Ishikawa (cell line): ENCODE measurements around the gene MYH13.

Experiments
- CEBPB ChIP-seq: IDR thresholded peaks from 2 replicates; pipeline ENCODE4 v1.6.1; 2012
- EGR1 ChIP-seq: IDR thresholded peaks from 2 replicates; pipeline ENCODE4 v1.6.1; 2012
- EP300 ChIP-seq: IDR thresholded peaks from 2 replicates; pipeline ENCODE4 v1.6.1; 2012; ENCODE audit warnings: borderline replicate concordance
- FOXM1 ChIP-seq: IDR thresholded peaks from 2 replicates; pipeline ENCODE4 v1.6.1; 2012; ENCODE audit warnings: low read depth, borderline replicate concordance
- NFIC ChIP-seq: IDR thresholded peaks from 2 replicates; pipeline ENCODE4 v1.6.1; 2012
- RAD21 ChIP-seq: IDR thresholded peaks from 2 replicates; pipeline ENCODE4 v1.6.1; 2012; ENCODE audit warnings: low read depth
- TAF1 ChIP-seq: IDR thresholded peaks from 2 replicates; pipeline ENCODE4 v1.6.1; 2012; ENCODE audit warnings: low read depth, mild to moderate bottlenecking
- TCF12 ChIP-seq: IDR thresholded peaks from 2 replicates; pipeline ENCODE4 v1.6.1; 2012; ENCODE audit warnings: low read depth
- TEAD4 ChIP-seq: IDR thresholded peaks from 2 replicates; pipeline ENCODE4 v1.6.1; 2012
- TF ChIP-seq, protein P1 (sequence below): IDR thresholded peaks from 2 replicates; pipeline ENCODE4 v1.6.1; 2012; ENCODE audit warnings: low read depth, mild to moderate bottlenecking
- TF ChIP-seq, protein P2 (sequence below): IDR thresholded peaks from 2 replicates; pipeline ENCODE4 v1.6.1; 2012
- TF ChIP-seq, protein P3 (sequence below): IDR thresholded peaks from 2 replicates; pipeline ENCODE4 v1.6.1; 2012

DNA sequence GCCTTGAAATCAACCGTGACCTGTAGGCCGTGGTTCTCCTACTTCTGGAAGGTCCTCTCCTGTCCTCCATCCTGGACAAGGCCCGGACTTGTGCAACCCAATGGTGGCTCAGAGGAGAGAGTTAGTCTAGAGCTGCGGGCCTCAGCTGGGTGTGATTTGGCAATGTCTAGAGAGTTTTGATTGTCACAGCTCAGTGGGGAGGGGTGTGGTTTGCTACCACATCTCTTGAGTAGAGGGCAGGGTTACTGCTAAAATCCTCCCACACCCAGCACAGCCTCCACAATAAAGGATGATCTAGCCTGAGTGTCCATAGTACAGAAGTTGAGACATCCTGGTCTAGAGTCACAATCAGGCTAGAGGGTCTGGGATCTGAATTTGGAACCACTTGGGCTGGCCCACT, 40.3 kb downstream of the MYH13 start:
- no peak for TF ChIP-seq TCF12
- no peak for TF ChIP-seq EP300
- TF ChIP-seq, protein P1, sequence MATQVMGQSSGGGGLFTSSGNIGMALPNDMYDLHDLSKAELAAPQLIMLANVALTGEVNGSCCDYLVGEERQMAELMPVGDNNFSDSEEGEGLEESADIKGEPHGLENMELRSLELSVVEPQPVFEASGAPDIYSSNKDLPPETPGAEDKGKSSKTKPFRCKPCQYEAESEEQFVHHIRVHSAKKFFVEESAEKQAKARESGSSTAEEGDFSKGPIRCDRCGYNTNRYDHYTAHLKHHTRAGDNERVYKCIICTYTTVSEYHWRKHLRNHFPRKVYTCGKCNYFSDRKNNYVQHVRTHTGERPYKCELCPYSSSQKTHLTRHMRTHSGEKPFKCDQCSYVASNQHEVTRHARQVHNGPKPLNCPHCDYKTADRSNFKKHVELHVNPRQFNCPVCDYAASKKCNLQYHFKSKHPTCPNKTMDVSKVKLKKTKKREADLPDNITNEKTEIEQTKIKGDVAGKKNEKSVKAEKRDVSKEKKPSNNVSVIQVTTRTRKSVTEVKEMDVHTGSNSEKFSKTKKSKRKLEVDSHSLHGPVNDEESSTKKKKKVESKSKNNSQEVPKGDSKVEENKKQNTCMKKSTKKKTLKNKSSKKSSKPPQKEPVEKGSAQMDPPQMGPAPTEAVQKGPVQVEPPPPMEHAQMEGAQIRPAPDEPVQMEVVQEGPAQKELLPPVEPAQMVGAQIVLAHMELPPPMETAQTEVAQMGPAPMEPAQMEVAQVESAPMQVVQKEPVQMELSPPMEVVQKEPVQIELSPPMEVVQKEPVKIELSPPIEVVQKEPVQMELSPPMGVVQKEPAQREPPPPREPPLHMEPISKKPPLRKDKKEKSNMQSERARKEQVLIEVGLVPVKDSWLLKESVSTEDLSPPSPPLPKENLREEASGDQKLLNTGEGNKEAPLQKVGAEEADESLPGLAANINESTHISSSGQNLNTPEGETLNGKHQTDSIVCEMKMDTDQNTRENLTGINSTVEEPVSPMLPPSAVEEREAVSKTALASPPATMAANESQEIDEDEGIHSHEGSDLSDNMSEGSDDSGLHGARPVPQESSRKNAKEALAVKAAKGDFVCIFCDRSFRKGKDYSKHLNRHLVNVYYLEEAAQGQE = no peak
- TF ChIP-seq CEBPB = no peak
- no peak for TF ChIP-seq FOXM1
- TF ChIP-seq, protein P2, sequence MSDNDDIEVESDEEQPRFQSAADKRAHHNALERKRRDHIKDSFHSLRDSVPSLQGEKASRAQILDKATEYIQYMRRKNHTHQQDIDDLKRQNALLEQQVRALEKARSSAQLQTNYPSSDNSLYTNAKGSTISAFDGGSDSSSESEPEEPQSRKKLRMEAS = no peak
- TF ChIP-seq RAD21 = no peak
- TF ChIP-seq, protein P3, sequence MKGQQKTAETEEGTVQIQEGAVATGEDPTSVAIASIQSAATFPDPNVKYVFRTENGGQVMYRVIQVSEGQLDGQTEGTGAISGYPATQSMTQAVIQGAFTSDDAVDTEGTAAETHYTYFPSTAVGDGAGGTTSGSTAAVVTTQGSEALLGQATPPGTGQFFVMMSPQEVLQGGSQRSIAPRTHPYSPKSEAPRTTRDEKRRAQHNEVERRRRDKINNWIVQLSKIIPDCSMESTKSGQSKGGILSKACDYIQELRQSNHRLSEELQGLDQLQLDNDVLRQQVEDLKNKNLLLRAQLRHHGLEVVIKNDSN = no peak
- no peak for TF ChIP-seq TAF1
- TF ChIP-seq NFIC = no peak
- TF ChIP-seq TEAD4 = no peak
- no peak for TF ChIP-seq EGR1
